KMS-11 (cell line): Measurements from ENCODE around the gene CLN5.
"Not testable (repeated sequence)": the region's sequence is repeated elsewhere in the genome, so short reads cannot be mapped to it uniquely, and the experiment has no call there.

Experiments
- H2AFZ ChIP-seq: fragments of 200-600 bp; sonication (generic); 2 replicates; pipeline ENCODE4 v1.6.1; 2016; ENCODE audit warnings: antibody characterized with exemption, mixed run types, low read depth
- H3K27ac ChIP-seq: fragments of 200-600 bp; sonication (generic); 2 replicates; pipeline ENCODE4 v1.6.1; 2016; ENCODE audit warnings: mild to moderate bottlenecking, mixed run types
- H3K27me3 ChIP-seq: fragments of 200-600 bp; sonication (generic); 2 replicates; pipeline ENCODE4 v1.6.1; 2017; ENCODE audit warnings: mild to moderate bottlenecking, low read depth, mixed run types, moderate library complexity; ENCODE audit not compliant: insufficient read depth
- H3K36me3 ChIP-seq: fragments of 200-600 bp; sonication (generic); 2 replicates; pipeline ENCODE4 v1.6.1; 2017; ENCODE audit warnings: mild to moderate bottlenecking, mixed run types; ENCODE audit not compliant: insufficient read depth
- H3K4me1 ChIP-seq: fragments of 200-600 bp; sonication (generic); 2 replicates; pipeline ENCODE4 v1.6.1; 2016; ENCODE audit warnings: mild to moderate bottlenecking, low read depth, mixed run types; ENCODE audit not compliant: poor library complexity, severe bottlenecking
- H3K4me2 ChIP-seq: fragments of 200-600 bp; sonication (generic); 2 replicates; pipeline ENCODE4 v1.7.0; 2016; ENCODE audit warnings: mild to moderate bottlenecking, mixed run types
- H3K4me3 ChIP-seq: fragments of 200-600 bp; sonication (generic); IDR thresholded peaks from 2 replicates; pipeline ENCODE4 v1.6.1; 2017; ENCODE audit warnings: low read depth, low read length, mixed read lengths; ENCODE audit not compliant: insufficient read depth
- H3K79me2 ChIP-seq: fragments of 200-600 bp; sonication (generic); 2 replicates; pipeline ENCODE4 v1.6.1; 2016; ENCODE audit warnings: low read depth, mixed run types; ENCODE audit not compliant: insufficient read depth
- H3K9ac ChIP-seq: fragments of 200-600 bp; sonication (generic); 2 replicates; pipeline ENCODE4 v1.6.1; 2016; ENCODE audit warnings: mild to moderate bottlenecking, mixed run types
- H4K20me1 ChIP-seq: fragments of 200-600 bp; sonication (generic); 2 replicates; pipeline ENCODE4 v1.6.1; 2016; ENCODE audit warnings: mild to moderate bottlenecking, mixed run types; ENCODE audit not compliant: insufficient read depth
- CTCF ChIP-seq: fragments of 200-600 bp; sonication (generic); conservative IDR thresholded peaks from 2 replicates; pipeline ENCODE4 v1.6.1; 2017; ENCODE audit warnings: low read depth, mild to moderate bottlenecking, antibody characterized with exemption, low read length, moderate library complexity, mixed read lengths

Gene CLN5

GRCh38 chr13:77001963-77002587, 10.2 kb downstream of the CLN5 start:
- no peaks in the 10 kb centered on the region for H4K20me1 ChIP-seq
- no peaks in the 10 kb centered on the region for H3K79me2 ChIP-seq
- H3K27ac ChIP-seq: no peak overlapping the region
- no peak overlapping the region for H2AFZ ChIP-seq
- H3K4me1 ChIP-seq: peaks cover 16% of the 10 kb centered on the region
- no peak overlapping the region for H3K9ac ChIP-seq
- no peak overlapping the region for H3K4me3 ChIP-seq
- no peaks in the 10 kb centered on the region for H3K27me3 ChIP-seq
- H3K4me2 ChIP-seq: no peak overlapping the region
- no peak for TF ChIP-seq CTCF
- H3K36me3 ChIP-seq: no peaks in the 10 kb centered on the region

- Histone ChIP-seq H3K4me2 (no peak overlapping the region), H3K79me2 (no peaks in the 10 kb centered on the region), H3K4me1 (peaks cover 16% of the 10 kb centered on the region), H3K27me3 (no peaks in the 10 kb centered on the region), H4K20me1 (no peaks in the 10 kb centered on the region), H3K36me3 (no peaks in the 10 kb centered on the region), H3K4me3 (no peak overlapping the region), H3K27ac (no peak overlapping the region), H3K9ac (no peak overlapping the region), H2AFZ (no peak overlapping the region)
- TF ChIP-seq CTCF: peak; percentile 58
Measured at GRCh38 chr13:77002590-77003190, 10.8 kb downstream of the CLN5 start.

GRCh38 chr13:77008337-77008736, 16.5 kb downstream of the CLN5 start:
- not testable (repeated sequence) for H3K4me1 ChIP-seq, H4K20me1 ChIP-seq, H3K4me2 ChIP-seq, H3K9ac ChIP-seq, H3K27ac ChIP-seq, H3K4me3 ChIP-seq, H3K36me3 ChIP-seq, H2AFZ ChIP-seq, H3K79me2 ChIP-seq, H3K27me3 ChIP-seq

GRCh38 chr13:77009011-77009410, 17.1 kb downstream of the CLN5 start:
- Histone ChIP-seq H3K27me3 (no peaks in the 10 kb centered on the region), H3K27ac (no peak overlapping the region), H3K4me2 (no peak overlapping the region), H3K79me2 (no peaks in the 10 kb centered on the region; the same call in 1 of the 2 replicates), H4K20me1 (no peaks in the 10 kb centered on the region), H2AFZ (no peak overlapping the region), H3K4me3 (no peak overlapping the region), H3K36me3 (no peaks in the 10 kb centered on the region), H3K9ac (no peak overlapping the region), H3K4me1 (no peaks in the 10 kb centered on the region)
- no peak for TF ChIP-seq CTCF

GRCh38 chr13:77009719-77010118, 17.8 kb downstream of the CLN5 start:
- not testable (repeated sequence) for H3K27me3 ChIP-seq, H3K36me3 ChIP-seq, H4K20me1 ChIP-seq, H3K4me3 ChIP-seq, H3K27ac ChIP-seq, H2AFZ ChIP-seq, H3K79me2 ChIP-seq, H3K9ac ChIP-seq, H3K4me2 ChIP-seq, H3K4me1 ChIP-seq
